ENCODE data around the gene ZSWIM4.
"Not testable (repeated sequence)": the region's sequence is repeated elsewhere in the genome, so short reads cannot be mapped to it uniquely, and the experiment has no call there.

ZSWIM4 gene

DNA sequence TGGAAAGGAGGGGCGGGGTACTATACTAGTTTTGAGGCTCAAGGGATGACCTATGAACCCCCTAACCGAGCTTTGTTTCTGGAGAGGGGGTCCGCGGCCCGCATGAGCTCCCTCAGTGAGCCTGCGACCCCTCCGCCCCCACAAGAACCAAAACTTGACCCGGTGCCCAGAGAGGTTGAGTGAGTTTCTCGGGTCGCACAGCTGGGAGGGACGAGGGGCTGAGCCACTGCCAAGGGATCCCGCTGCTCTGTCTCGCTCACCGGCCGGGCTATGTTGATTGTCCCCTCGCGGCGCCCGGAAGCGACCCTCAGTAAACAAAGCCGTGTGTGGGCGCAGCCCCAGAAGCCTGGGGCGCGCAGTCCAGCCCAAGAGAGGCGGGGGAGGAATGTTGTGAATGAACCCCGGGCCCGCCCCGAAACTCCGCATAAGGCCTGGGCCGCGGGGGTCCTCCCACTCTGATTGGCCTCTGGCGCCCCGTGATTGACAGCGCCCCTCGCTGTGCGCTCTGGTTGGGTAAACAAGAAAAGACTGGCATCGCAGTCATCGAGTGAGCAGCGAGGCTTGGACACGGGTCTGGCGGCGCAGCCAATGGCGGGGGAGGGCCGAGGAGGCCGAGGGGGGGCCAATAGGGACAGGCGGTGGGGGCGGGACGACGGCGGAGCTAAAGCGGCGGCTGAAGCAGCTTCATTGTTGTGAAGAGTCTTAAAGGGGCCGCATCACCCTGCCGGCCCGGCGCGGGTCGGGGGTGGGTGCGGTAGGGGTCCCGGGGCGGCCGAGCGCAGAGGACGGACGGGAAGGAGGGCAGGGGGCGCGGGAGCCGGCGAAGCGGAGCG lies at the start of gene ZSWIM4:
TSS of gene ZSWIM4 (plus strand) at position 687 of the 833 bp plus-strand sequence. CDS start 206 bp downstream, outside the sequence.
- peak; percentile 89 for DNase-seq

DNA sequence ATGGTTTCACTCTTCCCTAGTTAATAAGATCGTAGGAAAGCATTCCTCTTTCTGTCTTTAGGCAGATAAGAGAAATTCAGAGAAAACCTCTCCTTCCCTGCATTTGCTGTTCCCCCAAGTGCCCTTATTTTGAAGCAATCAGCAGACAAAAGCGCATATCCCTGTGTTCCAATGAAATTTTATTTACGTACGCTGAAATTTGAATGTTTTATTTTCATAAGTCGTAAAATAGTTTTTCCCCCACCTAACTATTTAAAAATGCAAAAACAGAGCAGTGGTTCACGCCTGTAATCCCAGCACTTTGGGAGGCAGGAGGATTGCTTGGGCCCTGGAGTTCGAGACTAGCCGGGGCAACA lies 48.2 kb upstream of the ZSWIM4 start:
- DNase-seq: no peak

DNA sequence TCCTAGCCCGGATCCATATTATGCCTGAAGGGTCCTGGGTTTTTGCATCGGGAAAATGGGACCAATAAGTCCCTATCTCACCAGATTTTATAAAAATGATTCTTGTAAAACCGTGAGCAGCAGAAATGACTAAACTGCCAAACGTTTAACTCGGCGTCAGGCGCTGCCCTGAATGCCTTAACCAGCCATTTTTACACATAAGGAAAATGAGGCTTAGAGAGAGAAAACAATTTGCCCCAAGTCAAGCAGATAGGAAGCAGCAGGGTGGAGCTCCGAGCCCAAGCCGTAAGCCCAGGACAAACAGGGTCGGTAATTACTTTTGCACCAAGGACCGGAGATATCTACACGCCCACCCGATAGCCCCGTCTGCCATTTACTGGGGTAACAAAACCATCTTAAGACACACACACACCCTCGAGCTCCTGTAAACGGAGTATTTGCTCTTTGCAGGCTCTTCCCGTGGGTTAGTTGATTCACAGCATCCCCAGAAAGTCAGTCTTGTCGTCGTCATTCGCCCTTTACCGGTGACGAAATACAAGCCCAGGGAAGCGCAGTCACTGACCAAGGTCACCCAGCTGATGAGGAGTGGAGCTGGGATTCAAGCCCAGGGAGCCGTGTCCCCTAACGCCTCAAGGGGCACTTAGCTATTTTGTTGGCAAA lies 46.9 kb upstream of the ZSWIM4 start:
- DNase-seq: peak; percentile 2

DNA sequence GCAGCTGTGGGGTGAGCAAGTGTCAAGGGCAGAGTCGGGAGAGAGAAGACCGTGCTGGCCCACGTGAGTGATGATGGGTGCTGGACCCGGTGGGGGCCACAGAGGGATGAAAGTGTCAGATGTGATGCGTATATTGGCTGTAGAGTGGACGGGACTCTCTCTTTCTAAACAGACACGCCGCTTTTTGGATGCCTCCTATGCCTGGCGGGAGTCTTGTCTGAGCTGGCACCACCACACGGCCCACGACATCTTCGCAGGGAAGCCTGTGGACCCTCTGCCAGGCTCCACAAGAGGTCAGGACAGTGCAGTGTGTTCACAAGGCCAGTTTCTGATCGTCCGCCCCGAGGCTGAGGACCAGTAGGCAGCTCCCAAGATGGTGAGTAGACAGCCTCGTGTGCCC lies 43.8 kb upstream of the ZSWIM4 start:
- DNase-seq: no peak

DNA sequence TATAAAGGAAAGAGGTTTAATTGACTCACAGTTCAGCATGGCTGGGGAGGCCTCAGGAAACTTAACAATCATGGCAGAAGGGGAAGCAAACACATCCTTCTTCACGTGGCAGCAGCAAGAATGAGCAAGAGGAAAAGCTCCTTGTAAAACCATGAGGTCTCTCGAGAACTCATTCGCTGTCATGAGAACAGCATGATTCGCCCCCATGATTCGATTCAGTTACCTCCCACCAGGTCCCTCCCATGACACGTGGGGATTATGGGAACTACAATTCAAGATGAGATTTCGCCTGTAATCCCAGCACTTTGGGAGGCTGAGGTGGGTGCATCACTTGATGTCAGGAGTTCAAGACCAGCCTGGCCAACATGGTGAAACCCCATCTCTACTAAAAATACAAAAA lies 41.6 kb upstream of the ZSWIM4 start:
- not testable (repeated sequence) for DNase-seq

DNA sequence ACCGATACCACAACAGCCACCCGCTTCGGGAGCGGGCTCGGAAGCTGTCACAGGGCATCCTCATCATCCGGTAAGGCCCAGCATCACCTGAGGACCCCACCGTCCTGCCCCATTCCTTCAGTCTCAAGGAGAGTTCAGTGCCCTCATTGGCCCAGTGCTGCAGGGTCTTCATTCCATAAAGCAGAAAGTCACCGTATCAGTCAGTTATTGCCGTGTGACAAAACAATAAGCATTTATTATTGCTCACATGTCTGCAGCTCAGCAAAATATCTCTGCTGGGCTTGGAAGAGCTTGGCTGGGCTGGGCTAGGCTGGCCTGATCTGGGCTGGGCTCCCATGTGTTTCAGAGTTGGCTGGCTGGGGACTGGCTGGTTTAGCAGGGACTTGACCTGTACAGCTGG lies 39.0 kb upstream of the ZSWIM4 start:
- DNase-seq: no peak

GRCh38 chr19:13757805-13758772 lies 37.2 kb upstream of the ZSWIM4 start:
- no peak for DNase-seq

GRCh38 chr19:13758795-13759194 lies 36.4 kb upstream of the ZSWIM4 start:
- DNase-seq: no peak

DNA sequence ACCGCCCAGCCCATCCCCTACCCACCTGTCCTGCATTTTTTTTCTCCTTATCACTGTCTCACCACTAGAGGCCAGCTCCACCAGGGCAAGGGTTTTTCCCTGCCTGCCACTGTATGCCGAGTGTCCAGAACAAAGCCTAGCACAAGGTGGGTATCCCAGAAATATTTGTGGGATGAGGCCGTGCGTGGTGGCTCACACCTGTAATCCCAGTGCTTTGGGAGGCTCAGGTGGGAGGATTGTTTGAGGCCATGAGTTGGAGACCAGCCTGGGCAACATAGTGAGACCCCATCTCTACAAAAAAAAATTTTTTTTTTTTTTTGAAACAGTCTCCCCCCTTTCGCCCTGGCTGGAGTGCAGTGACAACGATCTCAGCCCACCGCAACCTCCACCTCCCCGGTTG lies 33.8 kb upstream of the ZSWIM4 start:
- no peak for DNase-seq

- DNase-seq: no peak
Measured at GRCh38 chr19:13762635-13763235, 32.5 kb upstream of the ZSWIM4 start.

- DNase-seq: no peak
Measured at GRCh38 chr19:13763265-13763664, 32.0 kb upstream of the ZSWIM4 start.

- peak; percentile 17 for DNase-seq
Measured at GRCh38 chr19:13764101-13764807, 31.0 kb upstream of the ZSWIM4 start, which contains the start of gene MRI1. MRI1 (plus strand) TSS chr19:13764522; CDS start chr19:13764589, 67 bp downstream.

GRCh38 chr19:13764821-13765394 lies 30.3 kb upstream of the ZSWIM4 start:
- no peak for DNase-seq

DNA sequence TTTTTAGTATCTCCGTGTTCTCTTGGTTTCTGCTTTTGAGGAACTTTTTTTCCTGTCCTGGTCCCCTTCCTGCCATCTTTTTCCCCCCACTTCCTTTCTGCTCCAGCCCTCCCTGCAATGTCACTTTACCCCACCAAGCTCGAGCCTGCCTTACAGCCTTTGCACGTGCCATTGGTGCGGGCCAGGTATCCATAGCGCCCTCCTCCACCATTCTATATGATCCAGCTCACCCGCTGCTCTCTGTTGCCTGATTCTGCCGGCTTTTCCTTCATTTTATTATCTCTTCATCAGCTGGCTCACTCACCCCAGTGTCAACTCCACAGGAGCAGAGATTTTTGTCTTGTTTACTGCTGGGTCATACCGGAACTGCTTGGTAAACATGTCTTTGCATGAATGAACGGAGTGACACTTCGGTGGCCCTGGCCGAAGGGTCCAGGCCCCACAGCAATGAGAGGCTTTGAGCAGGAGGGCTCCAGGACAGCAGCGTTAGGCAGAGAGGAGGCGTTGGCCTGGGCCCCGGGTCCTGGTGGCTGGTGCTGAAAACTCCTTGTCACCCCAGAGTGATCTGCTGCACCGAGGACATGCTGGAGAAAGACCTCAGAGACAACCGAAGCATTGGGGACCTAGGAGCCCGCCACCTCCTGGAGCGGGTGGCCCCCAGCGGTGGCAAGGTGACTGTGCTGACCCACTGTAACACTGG lies 29.7 kb upstream of the ZSWIM4 start:
- no peak for DNase-seq

GRCh38 chr19:13766095-13766481 lies 29.2 kb upstream of the ZSWIM4 start:
- DNase-seq: no peak

GRCh38 chr19:13768510-13768909 lies 26.7 kb upstream of the ZSWIM4 start:
- DNase-seq: no peak

DNA sequence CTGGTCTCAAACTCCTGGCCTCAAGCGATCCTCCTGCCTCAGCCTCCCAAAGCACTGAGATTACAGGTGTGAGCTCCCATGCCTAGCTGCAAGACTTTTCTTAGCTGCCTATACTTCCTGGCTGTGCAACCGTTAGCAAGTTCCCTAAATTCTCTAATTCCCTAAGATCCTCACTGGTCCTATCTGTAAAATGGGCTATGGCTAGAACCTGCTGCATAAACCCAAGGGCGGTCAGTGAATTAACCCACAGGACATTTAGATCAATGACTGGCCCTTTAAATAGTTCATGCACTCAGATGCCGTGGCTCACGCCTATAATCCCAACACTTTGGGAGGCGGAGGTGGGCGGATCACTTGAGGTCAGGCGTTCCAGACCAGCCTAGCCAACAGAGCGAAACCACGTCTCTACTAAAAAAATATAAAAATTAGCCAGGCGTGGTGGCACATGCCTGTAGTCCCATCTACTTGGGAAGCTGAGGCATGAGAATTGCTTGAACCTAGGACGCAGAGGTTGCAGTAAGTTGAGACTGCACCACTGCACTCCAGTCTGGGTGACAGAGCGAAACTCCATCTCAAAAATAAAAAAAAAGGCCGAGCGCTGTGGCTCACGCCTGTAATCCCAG lies 25.1 kb upstream of the ZSWIM4 start:
- DNase-seq: no peak

DNA sequence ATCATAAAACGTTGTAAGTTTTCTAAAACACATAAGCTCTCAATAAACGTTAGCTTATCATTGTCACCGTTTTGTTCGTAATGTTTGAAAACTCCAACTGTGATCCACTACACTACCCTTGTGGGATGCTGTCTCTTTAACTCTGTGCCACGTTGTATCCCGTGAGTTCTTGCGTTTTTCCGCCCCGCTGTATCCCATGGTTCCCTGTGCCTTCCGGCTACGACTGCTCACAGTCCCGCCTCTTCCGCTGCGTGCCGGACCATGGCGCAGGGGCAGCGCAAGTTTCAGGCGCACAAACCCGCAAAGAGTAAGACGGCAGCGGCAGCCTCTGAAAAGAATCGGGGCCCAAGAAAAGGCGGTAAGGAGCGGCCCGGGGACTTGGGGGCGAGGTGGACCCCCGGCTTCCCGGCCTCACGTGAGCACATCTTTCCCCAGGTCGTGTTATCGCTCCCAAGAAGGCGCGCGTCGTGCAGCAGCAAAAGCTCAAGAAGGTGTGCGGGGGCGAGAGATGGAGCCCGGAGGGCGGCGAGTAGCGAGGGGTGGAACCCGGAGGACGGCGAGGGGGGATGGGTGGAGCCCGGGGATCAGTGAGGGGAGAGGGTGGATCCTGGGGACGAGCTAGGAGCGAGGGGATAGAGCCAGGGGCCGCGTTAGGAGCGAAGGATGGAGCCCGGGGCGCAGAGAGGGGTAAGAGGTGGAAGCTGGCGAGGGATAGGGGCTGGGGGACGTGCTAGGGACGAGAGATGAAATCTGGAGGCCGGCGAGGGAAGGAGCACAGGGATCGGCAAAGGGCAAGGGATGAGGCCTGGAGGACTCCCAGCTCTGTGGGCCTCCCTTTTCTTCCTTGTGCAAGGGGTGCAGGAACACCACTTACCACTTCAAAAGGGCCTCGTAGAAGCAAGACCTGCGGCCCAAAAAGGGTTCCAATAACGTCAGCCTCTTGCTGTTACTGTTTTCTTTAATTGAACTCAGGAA lies 20.7 kb upstream of the ZSWIM4 start, which contains the start of gene C19orf53:
TSS of gene C19orf53 (plus strand) at position 240 of the 975 bp plus-strand sequence. CDS start at position 262, 22 bp downstream.
- peak; percentile 68 for DNase-seq

GRCh38 chr19:13778398-13778797 lies 16.8 kb upstream of the ZSWIM4 start:
- no peak for DNase-seq

Data from NCI-H748 treated with DMSO at 0.1 percent for 48 hours (cell line).